GM12878 (cell line): ENCODE data around the gene SATB2. TPM values are rescaled to one million over a fixed set of nuclear protein-coding genes. Genes with fewer than 3 reads are reported as not detected.

ENCODE experiments used
- ATAC-seq: fragments of 200-7000 bp; cut with Tn5 transposase; 3 replicates; pipeline ENCODE4 v1.9.1; 2020; ENCODE audit warnings: mild to moderate bottlenecking, moderate library complexity
- BruUV-seq: library from RNA; stranded (reverse); fragments of 400-500 nt; replicated peaks from 2 replicates; lab custom pipeline; 2021; lab: Mats Ljungman, UMichigan
- CTCF ChIA-PET: fragments of 300-600 bp; sonication (Branson Sonifier 250); formaldehyde crosslinking; extraction: SDS; loops from one replicate; lab custom pipeline; 2021; ENCODE audit warnings: inconsistent platforms; lab: Yijun Ruan, JAX
- POLR2A ChIA-PET: fragments of 350-600 bp; formaldehyde crosslinking; extraction: SDS; loops from one replicate; lab custom pipeline; 2021; ENCODE audit warnings: inconsistent platforms; lab: Charles Lee
- RAD21 ChIA-PET: fragments of 300-600 bp; sonication (Branson Sonifier 250); formaldehyde crosslinking; loops from one replicate; lab custom pipeline; 2023; ENCODE audit warnings: antibody characterized with exemption; ENCODE audit not compliant: unreplicated experiment; lab: Charles Lee
- SMC1A ChIA-PET: fragments of 300-600 bp; sonication (Branson Sonifier 250); formaldehyde crosslinking; loops from one replicate; lab custom pipeline; 2023; ENCODE audit not compliant: unreplicated experiment, uncharacterized antibody; lab: Charles Lee
- DNase-seq: peaks from one replicate; pipeline ENCODE4 v3.0.0-alpha.2; 2011; ENCODE audit warnings: low read depth, low spot score
- FAIRE-seq: peaks from 3 replicates; lab custom pipeline; 2011; peaks lifted over from hg19 to GRCh38; lab: Jason Lieb, UNC
- H2AFZ ChIP-seq: 2 replicates; pipeline ENCODE4 v1.6.0; 2011; ENCODE audit warnings: low read depth, low read length, control low read depth; ENCODE audit not compliant: control insufficient read depth
- H3K27ac ChIP-seq: 2 replicates; pipeline ENCODE4 v1.5.1; 2011; ENCODE audit warnings: control low read depth; ENCODE audit not compliant: control insufficient read depth, insufficient read depth
- H3K27me3 ChIP-seq, 2 experiments: replicated peaks in 1 of 2; 2 replicates each; pipeline versions ENCODE4 v1.6.0 to v1.6.1; 2011; ENCODE audit warnings: low read length in 1 of 2; ENCODE audit not compliant: control insufficient read depth in 2 of 2, insufficient read depth in 2 of 2
- H3K36me3 ChIP-seq, 2 experiments: 2 replicates each; pipeline ENCODE4 v1.5.1; 2011; ENCODE audit warnings: low read length in 1 of 2; ENCODE audit not compliant: control insufficient read depth in 2 of 2, insufficient read depth in 2 of 2
- H3K4me1 ChIP-seq: 2 replicates; pipeline ENCODE4 v1.6.1; 2011; ENCODE audit warnings: mild to moderate bottlenecking, low read length, moderate library complexity, mixed read lengths; ENCODE audit not compliant: control insufficient read depth, insufficient read depth
- H3K4me2 ChIP-seq: 2 replicates; pipeline ENCODE4 v1.6.0; 2011; ENCODE audit warnings: control low read depth; ENCODE audit not compliant: control insufficient read depth, insufficient read depth
- H3K4me3 ChIP-seq: fragments of 200-600 bp; sonication (generic); 2 replicates; pipeline ENCODE4 v1.5.1; 2016
- H3K79me2 ChIP-seq: 2 replicates; pipeline ENCODE4 v1.6.0; 2011; ENCODE audit warnings: low read length; ENCODE audit not compliant: control insufficient read depth, insufficient read depth
- H3K9ac ChIP-seq: 2 replicates; pipeline ENCODE4 v1.8.0; 2011; ENCODE audit warnings: low read length, control low read depth, mixed read lengths; ENCODE audit not compliant: control insufficient read depth, insufficient read depth
- H3K9me3 ChIP-seq: replicated peaks from 3 replicates; pipeline ENCODE4 v1.5.1; 2011; ENCODE audit warnings: mild to moderate bottlenecking, low read length; ENCODE audit not compliant: control insufficient read depth, insufficient read depth
- H4K20me1 ChIP-seq: 2 replicates; pipeline ENCODE4 v1.6.0; 2011; ENCODE audit not compliant: control insufficient read depth, insufficient read depth
- BMI1 ChIP-seq: fragments of 450-650 bp; IDR thresholded peaks from 2 replicates; pipeline ENCODE4 v1.6.1; 2016; ENCODE audit warnings: mild to moderate bottlenecking, moderate library complexity, borderline replicate concordance
- EZH2 ChIP-seq: IDR thresholded peaks from 2 replicates; pipeline ENCODE4 v1.6.1; 2012; ENCODE audit warnings: low read depth, mild to moderate bottlenecking, control low read depth, inconsistent platforms, low read length, borderline replicate concordance; ENCODE audit not compliant: control insufficient read depth
- FOXK2 ChIP-seq: fragments of 450-650 bp; IDR thresholded peaks from 2 replicates; pipeline ENCODE4 v1.6.1; 2017; ENCODE audit warnings: mild to moderate bottlenecking, moderate library complexity
- MTA3 ChIP-seq: IDR thresholded peaks from 2 replicates; pipeline ENCODE4 v1.6.1; 2012; ENCODE audit warnings: low read length, inconsistent platforms, borderline replicate concordance
- MXI1 ChIP-seq: fragments of 150-350 bp; IDR thresholded peaks from 2 replicates; pipeline ENCODE4 v1.6.1; 2011; ENCODE audit warnings: low read depth, mild to moderate bottlenecking, inconsistent platforms, low read length, improper control_type of control experiment
- NR2F1 ChIP-seq: fragments of 450-650 bp; conservative IDR thresholded peaks from 2 replicates; pipeline ENCODE4 v1.6.1; 2017; ENCODE audit warnings: mild to moderate bottlenecking
- SMC3 ChIP-seq: IDR thresholded peaks from 2 replicates; pipeline ENCODE4 v1.6.1; 2011; ENCODE audit warnings: low read length, improper control_type of control experiment, borderline replicate concordance
- YY1 ChIP-seq: IDR thresholded peaks from 2 replicates; pipeline ENCODE4 v1.6.1; 2011; ENCODE audit warnings: low read depth, mild to moderate bottlenecking, low read length
- WGBS: methylation state at CpG from one replicate; pipeline ENCODE4 v1.1.6; 2016; ENCODE audit warnings: low lambda C conversion rate; ENCODE audit not compliant: insufficient replicate concordance, insufficient coverage; ENCODE audit errors: missing lambda C conversion rate; 5-methylcytosine and 5-hydroxymethylcytosine counted together
- in situ Hi-C: fragments of 300-500 bp; cut with MboI; formaldehyde crosslinking; loops from 9 replicates; pipeline ENCODE4 v1.14.3; 2018; ENCODE audit warnings: mixed read lengths
- intact Hi-C: fragments of 100-400 bp; cut with micrococcal nuclease; formaldehyde crosslinking; loops from one replicate; pipeline ENCODE4 v1.14.2; 2022; ENCODE audit not compliant: unreplicated experiment
- polyA plus RNA-seq, 11 experiments: library from polyadenylated mRNA; depleted of rRNA in 4 of 11; unstranded in 6 of 11; stranded (reverse) in 5 of 11; fragments of >200 nt; fragmentation: Nextera tagmentation in 4 of 11; fragmentation: Illumina TruSeq in 1 of 11; extraction: Ambion mirVana in 4 of 11; extraction: Trizol in 1 of 11; gene quantifications; 1 replicate in 1 of 11; 2 replicates in 10 of 11; pipeline versions ENCODE4 v1.2.1 to v1.2.3, GENCODE V29; 2011 to 2016; ENCODE audit warnings: inconsistent platforms in 2 of 11, missing spikeins in 2 of 11, low read depth in 1 of 11
- total RNA-seq, 4 experiments: library from RNA; depleted of rRNA in 3 of 4; stranded (reverse); fragments of >200 nt in 3 of 4; fragmentation: Illumina TruSeq in 1 of 4; extraction: Trizol in 1 of 4; gene quantifications; 2 replicates each; pipeline versions ENCODE4 v1.2.1 to v1.2.3, GENCODE V29; 2013 to 2021
- TF ChIP-seq, protein P1 (sequence below): fragments of 450-650 bp; IDR thresholded peaks from 2 replicates; pipeline ENCODE4 v1.6.1; 2017; ENCODE audit warnings: mild to moderate bottlenecking, moderate library complexity
- TF ChIP-seq, protein P2 (sequence below): fragments of 450-650 bp; IDR thresholded peaks from 2 replicates; pipeline ENCODE4 v1.6.1; 2016; ENCODE audit warnings: mild to moderate bottlenecking, moderate library complexity, borderline replicate concordance
- TF ChIP-seq, protein P3 (sequence below): fragments of 450-650 bp; formaldehyde crosslinking; IDR thresholded peaks from 2 replicates; pipeline ENCODE4 v1.5.0; 2022; ENCODE audit warnings: mild to moderate bottlenecking, missing genetic modification characterization

The SATB2 gene
- total and polyA plus RNA-seq, 10 of the 15 experiments (the other 5 are each of a cell fraction or from before 2014, with no cell fraction given), result 0.03 to 0.56 (median 0.08) TPM; not detected in 3

DNA sequence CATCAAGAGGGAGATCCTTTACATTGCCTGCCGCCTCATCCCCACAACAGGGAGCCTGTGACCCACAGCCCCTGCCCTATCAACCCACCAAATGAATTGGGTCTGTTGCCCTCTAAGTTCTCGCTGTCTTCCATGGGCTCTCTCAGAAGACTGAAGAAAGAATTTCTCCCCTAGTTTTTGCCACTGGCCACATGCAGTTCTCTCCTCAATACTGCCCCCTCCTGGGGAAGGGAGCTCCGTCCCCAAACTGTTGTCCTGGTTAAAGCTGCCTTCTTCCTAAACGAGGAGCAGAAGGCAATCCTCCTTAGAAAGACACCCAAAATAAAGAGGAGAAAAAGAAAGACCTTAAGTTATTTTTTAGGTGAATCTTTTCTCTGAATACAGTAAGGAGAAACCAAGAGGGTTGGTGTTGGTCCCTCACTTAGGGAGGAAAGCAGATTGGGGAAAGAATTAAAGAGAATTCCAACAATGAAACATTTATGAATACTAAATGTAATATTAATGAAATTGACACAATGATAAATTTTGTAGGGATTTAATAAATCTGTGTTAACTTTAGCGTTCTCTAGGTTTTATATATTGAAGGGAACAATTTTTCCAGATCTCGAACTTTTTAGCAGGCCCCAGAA is 31.1 kb upstream of the SATB2 start:
- no peaks in the 10 kb centered on the region for H3K4me1 ChIP-seq
- no peak overlapping the region for H3K4me3 ChIP-seq
- no peak overlapping the region for H3K4me2 ChIP-seq
- no peaks in the 10 kb centered on the region for H3K9me3 ChIP-seq
- H3K36me3 ChIP-seq, result no peaks in the 10 kb centered on the region
- H3K27ac ChIP-seq, result no peak overlapping the region
- no peaks in the 10 kb centered on the region for H3K79me2 ChIP-seq
- DNase-seq (no peak), ATAC-seq (peak; percentile 73), FAIRE-seq (peak; percentile 64)
- RAD21 ChIA-PET, result interaction anchor here (0.6 to 7.2 kb wide), 19 partner anchors 27 to 1387 kb away, joined by 3 to 132 read pairs (median 3); no protein-coding TSS in a partner anchor
- 6% methylated on average over 6 of the region's 6 CpGs for WGBS
- no TSS peak for BruUV-seq
- intact Hi-C loops, result loop anchor here (1.0 to 10.0 kb wide), 5 partner anchors 248 to 1175 kb away; no protein-coding TSS in a partner anchor
- no peaks in the 10 kb centered on the region for H3K27me3 ChIP-seq
- POLR2A ChIA-PET, result no interaction called here
- SMC1A ChIA-PET, result interaction anchor here (0.7 to 7.9 kb wide), 27 partner anchors 10 to 1192 kb away, joined by 3 to 130 read pairs (median 4); no protein-coding TSS in a partner anchor
- H4K20me1 ChIP-seq, result no peaks in the 10 kb centered on the region
- in situ Hi-C loops, result loop anchor here (10.0 kb wide), 1 partner anchor 834 kb away; no protein-coding TSS in a partner anchor
- CTCF ChIA-PET, result interaction anchor here (0.6 to 8.9 kb wide), 64 partner anchors 8 to 1212 kb away, joined by 3 to 311 read pairs (median 4); no protein-coding TSS in a partner anchor
- no peak overlapping the region for H3K9ac ChIP-seq
- H2AFZ ChIP-seq, result no peak overlapping the region
- TF ChIP-seq MXI1 (no peak), NR2F1 (no peak), SMC3 (peak; percentile 76), EZH2 (no peak), YY1 (peak; percentile 53; the same call in 1 of the 2 replicates), BMI1 (no peak), FOXK2 (no peak), MTA3 (no peak)
- TF ChIP-seq, protein P1, sequence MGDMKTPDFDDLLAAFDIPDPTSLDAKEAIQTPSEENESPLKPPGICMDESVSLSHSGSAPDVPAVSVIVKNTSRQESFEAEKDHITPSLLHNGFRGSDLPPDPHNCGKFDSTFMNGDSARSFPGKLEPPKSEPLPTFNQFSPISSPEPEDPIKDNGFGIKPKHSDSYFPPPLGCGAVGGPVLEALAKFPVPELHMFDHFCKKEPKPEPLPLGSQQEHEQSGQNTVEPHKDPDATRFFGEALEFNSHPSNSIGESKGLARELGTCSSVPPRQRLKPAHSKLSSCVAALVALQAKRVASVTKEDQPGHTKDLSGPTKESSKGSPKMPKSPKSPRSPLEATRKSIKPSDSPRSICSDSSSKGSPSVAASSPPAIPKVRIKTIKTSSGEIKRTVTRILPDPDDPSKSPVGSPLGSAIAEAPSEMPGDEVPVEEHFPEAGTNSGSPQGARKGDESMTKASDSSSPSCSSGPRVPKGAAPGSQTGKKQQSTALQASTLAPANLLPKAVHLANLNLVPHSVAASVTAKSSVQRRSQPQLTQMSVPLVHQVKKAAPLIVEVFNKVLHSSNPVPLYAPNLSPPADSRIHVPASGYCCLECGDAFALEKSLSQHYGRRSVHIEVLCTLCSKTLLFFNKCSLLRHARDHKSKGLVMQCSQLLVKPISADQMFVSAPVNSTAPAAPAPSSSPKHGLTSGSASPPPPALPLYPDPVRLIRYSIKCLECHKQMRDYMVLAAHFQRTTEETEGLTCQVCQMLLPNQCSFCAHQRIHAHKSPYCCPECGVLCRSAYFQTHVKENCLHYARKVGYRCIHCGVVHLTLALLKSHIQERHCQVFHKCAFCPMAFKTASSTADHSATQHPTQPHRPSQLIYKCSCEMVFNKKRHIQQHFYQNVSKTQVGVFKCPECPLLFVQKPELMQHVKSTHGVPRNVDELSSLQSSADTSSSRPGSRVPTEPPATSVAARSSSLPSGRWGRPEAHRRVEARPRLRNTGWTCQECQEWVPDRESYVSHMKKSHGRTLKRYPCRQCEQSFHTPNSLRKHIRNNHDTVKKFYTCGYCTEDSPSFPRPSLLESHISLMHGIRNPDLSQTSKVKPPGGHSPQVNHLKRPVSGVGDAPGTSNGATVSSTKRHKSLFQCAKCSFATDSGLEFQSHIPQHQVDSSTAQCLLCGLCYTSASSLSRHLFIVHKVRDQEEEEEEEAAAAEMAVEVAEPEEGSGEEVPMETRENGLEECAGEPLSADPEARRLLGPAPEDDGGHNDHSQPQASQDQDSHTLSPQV, result no peak
- TF ChIP-seq, protein P2, sequence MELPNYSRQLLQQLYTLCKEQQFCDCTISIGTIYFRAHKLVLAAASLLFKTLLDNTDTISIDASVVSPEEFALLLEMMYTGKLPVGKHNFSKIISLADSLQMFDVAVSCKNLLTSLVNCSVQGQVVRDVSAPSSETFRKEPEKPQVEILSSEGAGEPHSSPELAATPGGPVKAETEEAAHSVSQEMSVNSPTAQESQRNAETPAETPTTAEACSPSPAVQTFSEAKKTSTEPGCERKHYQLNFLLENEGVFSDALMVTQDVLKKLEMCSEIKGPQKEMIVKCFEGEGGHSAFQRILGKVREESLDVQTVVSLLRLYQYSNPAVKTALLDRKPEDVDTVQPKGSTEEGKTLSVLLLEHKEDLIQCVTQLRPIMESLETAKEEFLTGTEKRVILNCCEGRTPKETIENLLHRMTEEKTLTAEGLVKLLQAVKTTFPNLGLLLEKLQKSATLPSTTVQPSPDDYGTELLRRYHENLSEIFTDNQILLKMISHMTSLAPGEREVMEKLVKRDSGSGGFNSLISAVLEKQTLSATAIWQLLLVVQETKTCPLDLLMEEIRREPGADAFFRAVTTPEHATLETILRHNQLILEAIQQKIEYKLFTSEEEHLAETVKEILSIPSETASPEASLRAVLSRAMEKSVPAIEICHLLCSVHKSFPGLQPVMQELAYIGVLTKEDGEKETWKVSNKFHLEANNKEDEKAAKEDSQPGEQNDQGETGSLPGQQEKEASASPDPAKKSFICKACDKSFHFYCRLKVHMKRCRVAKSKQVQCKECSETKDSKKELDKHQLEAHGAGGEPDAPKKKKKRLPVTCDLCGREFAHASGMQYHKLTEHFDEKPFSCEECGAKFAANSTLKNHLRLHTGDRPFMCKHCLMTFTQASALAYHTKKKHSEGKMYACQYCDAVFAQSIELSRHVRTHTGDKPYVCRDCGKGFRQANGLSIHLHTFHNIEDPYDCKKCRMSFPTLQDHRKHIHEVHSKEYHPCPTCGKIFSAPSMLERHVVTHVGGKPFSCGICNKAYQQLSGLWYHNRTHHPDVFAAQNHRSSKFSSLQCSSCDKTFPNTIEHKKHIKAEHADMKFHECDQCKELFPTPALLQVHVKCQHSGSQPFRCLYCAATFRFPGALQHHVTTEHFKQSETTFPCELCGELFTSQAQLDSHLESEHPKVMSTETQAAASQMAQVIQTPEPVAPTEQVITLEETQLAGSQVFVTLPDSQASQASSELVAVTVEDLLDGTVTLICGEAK, result no peak
- TF ChIP-seq, protein P3, sequence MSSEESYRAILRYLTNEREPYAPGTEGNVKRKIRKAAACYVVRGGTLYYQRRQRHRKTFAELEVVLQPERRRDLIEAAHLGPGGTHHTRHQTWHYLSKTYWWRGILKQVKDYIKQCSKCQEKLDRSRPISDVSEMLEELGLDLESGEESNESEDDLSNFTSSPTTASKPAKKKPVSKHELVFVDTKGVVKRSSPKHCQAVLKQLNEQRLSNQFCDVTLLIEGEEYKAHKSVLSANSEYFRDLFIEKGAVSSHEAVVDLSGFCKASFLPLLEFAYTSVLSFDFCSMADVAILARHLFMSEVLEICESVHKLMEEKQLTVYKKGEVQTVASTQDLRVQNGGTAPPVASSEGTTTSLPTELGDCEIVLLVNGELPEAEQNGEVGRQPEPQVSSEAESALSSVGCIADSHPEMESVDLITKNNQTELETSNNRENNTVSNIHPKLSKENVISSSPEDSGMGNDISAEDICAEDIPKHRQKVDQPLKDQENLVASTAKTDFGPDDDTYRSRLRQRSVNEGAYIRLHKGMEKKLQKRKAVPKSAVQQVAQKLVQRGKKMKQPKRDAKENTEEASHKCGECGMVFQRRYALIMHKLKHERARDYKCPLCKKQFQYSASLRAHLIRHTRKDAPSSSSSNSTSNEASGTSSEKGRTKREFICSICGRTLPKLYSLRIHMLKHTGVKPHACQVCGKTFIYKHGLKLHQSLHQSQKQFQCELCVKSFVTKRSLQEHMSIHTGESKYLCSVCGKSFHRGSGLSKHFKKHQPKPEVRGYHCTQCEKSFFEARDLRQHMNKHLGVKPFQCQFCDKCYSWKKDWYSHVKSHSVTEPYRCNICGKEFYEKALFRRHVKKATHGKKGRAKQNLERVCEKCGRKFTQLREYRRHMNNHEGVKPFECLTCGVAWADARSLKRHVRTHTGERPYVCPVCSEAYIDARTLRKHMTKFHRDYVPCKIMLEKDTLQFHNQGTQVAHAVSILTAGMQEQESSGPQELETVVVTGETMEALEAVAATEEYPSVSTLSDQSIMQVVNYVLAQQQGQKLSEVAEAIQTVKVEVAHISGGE (CRISPR knock-in tag), result no peak
